ENCODE results near the gene DNAJB2.
"Not testable (repeated sequence)": the region's sequence is repeated elsewhere in the genome, so short reads cannot be mapped to it uniquely, and the experiment has no call there.

Gene DNAJB2

DNA sequence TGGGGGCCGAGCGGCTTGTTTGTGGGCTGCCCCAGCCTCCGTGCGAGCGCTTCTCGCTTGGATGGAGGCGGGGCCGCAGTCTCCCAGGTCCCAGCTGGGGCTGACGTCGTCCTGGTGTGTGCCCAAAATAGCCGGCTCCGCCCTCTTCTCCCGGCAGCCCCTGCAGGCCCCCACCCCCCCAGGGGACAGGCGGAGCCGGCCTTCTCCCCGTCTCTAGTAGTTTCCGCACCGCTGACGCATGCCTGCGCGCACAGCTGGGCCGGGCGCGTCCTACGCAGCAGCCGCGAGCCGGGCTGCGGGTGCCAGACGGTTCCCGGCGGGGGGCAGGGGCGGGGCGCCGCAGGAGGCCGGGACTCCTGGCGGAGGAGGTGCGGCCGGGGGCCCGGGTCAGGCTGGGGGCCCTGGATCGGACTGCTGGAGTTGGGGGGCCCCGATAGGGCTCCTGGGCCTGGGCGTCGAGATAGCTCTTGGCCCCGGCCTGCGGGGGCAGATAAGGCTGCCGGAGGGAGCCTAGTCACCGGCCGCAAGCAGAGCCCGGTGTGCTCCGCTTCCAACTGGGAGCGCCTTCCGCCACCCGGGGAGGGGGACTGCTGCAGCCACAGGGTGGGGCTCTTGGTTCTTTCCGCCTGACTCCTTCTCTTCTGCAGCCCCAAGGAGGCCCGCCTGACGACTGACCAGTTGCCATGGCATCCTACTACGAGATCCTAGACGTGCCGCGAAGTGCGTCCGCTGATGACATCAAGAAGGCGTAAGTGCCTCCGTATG, at the start of gene DNAJB2:
Gene DNAJB2, plus strand, starts transcription at position 216 of the 765 bp plus-strand sequence. Its CDS starts 468 bp downstream, at position 684.
- DNase-seq: peak; percentile 92

DNA sequence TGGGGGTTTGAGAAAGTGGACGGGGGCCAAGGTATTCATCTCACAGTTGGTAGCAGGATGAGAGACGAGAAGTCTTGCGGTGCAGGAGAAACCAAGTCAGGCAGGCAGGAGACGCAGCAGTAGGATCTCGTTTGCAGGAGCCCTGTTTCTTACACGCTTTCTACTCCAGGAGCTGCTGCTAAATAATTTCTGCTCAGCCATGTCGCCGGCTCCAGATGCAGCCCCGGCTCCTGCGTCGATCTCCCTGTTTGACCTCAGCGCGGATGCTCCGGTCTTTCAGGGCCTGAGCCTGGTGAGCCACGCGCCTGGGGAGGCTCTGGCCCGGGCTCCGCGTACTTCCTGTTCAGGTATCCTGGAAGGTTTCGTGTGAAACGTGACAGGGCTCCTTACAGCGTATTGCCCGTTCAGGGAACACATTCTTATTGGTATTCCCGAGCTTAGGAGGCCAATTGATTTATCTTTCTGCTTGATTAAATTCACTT, 49.1 kb upstream of the DNAJB2 start:
- no peak for DNase-seq

DNA sequence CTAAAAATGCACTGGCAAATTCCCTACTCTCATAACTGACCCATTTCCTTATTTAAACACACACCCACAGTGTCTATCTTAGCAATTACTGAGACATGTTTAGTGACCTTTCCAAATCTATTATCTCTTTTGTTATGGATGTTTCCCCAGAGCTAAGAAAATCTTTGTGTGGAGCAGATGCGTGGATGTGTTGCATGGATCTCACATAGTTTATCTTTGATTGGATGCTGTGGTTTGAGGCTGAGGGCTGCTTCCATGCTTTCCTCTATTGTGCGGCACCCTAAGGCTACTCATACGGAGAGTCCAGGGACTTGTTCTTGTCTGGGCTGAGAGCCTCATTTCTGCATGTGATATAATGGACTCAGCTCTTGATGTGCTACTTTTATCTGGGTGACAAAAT, 44.8 kb upstream of the DNAJB2 start:
- no peak for DNase-seq

DNA sequence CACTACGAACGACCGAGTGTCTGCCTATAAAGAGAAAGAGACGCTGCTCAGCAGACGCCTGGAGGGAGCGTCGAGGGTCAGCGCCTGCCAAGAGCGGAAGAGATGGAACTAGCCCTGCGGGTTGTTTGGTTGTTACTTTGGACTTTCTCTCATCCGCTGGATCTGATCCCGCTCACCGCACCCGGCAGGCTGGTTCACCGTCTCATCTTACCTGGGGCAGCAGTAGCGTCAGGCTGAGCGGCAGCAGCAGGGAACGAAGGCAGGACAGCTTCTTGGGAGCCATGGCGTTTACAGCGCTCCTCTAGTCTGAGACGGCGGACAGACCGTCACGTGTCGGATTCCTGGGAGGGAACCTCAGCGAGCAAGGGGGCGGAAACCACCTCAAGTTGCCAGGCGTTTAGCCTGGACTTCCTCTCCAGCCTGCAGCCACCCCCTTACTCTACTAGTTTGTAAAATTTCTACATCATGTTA, 35.8 kb upstream of the DNAJB2 start:
- DNase-seq: no peak

DNA sequence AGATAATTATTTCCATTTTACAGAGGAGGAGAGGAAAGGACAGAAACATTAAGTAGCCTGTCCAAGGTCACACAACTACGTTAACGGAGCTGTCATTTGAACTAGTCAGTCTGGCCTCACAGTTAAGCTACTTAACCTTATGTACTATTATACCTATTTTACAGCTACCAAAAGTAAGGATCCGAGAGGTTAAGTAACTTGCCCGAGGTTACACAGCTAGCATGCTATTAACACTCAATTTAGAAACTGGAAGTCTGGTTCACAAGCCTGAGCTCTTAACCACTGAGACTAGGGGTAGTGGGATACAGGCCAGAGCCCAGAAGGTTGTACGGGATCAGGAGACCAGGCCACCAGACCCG, 34.4 kb upstream of the DNAJB2 start:
- no peak for DNase-seq

DNA sequence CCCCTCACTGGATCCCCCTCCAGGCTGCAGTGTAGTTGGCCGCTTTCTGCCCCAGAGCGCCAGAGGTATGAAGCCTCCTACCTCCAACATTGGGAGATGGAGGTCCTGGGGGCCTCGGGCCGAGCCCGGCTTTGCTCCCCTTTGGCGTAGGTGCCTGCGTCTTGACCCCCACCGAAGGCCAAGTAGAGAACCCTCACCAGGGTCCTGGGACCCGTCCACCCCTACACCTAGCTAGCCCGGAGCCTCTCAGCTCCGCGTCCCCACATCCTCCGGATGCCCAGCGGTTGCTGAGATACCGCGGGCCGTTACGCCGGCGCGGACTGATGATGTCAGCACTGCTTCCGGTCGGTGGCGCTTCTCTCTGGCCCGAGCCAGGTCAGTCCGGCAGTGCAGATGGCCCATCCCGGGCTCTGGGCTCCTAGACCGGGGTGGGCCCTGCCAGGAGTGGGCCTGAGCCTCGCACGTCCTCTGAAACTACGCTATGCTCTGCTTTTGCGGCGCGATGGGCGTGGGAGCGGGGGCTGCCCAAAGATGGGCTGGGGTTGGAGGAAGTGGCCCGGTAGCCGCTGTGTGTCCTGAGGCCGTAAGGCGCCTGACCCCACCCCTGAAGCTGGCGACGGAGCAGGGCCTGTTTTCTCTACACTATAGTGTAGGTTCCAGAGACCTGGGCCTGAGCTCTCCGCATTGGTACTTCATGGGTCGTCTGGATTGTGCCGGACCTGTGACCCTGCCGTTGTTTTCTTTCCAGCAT, 33.8 kb upstream of the DNAJB2 start, which contains the start of the genes GLB1L and STK16:
Gene GLB1L, minus strand, starts transcription at position 297 of the 751 bp plus-strand sequence. CDS start 1,871 bp downstream, outside the sequence.
Gene STK16, plus strand, starts transcription at position 332 of the 751 bp plus-strand sequence. CDS start 521 bp downstream, outside the sequence.
- DNase-seq: peak; percentile 84

DNA sequence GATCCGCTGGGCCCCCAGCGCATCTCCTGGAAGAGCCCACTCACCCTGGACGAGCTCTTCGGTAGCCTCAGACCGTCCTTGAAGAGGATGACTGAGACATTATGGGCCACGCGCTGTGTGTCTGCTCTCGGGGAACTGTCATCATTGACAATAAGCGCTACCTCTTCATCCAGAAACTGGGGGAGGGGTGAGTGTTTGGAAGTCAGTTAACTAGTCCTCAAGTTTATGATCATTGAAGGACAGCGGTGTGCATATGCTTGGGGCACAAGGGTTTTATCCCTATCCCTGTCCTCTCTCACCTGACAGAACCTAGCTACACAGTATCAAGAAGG, 33.3 kb upstream of the DNAJB2 start:
- no peak for DNase-seq

DNA sequence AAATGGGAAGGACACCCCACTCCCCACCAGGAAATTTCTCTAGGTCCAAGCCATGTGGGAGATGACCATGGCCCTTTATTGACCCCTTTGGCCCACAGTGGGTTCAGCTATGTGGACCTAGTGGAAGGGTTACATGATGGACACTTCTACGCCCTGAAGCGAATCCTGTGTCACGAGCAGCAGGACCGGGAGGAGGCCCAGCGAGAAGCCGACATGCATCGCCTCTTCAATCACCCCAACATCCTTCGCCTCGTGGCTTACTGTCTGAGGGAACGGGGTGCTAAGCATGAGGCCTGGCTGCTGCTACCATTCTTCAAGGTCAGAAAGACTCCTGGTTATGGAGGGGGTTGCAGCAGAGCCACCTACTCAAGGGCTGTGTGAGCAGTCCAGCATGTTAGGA, 32.6 kb upstream of the DNAJB2 start:
- DNase-seq: no peak

DNA sequence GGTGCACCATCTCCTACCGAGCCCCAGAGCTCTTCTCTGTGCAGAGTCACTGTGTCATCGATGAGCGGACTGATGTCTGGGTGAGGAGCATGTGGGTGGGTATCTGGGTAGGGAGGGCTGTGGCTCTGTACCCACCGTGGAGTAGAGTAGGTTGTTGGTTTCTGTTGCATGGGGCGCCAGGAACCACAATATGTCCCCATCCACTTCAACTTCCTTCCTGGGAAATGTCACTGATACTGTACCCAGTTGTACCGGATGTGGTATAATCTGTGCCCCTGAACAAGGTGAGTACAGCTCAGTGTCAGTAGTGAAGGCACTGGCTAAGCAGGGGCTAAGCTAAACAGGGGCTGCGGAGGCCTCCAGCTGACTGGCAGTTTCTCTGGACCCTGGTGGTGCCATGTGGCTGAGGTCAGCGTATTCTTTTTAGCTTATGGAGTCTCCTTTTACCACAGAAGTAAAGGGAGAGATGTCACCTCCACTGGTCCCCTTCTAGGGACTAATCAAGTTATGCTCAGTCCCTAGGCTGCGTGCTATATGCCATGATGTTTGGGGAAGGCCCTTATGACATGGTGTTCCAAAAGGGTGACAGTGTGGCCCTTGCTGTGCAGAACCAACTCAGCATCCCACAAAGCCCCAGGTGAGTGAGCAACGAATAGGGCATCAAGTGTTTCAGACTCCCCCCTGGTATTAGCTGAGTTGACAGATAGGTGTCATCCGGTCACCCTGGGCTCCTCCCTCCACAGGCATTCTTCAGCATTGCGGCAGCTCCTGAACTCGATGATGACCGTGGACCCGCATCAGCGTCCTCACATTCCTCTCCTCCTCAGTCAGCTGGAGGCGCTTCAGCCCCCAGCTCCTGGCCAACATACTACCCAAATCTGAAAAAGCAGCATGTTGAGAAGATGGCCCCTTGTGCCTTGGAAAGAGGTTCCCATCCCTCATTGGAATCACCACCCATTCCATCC, 31.2 kb upstream of the DNAJB2 start:
- no peak for DNase-seq

DNA sequence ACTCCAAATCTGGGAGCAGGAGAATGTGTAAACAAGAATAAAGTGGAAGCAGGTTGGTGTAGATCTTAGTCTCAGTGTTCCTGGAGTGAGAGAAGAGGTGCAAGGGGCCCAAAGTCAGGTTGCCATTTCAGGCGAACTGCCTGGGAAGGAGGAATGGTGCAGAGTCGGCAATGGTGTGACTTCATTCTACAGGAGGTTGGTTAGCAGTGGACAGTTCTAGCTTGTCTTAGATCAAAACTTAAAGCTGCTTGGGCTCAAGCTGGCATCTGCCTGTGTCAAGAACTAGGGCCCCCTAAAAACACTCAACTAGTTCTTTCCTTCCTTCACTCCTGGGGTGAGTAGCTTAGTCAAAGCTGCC, 30.3 kb upstream of the DNAJB2 start:
- no peak for DNase-seq

DNA sequence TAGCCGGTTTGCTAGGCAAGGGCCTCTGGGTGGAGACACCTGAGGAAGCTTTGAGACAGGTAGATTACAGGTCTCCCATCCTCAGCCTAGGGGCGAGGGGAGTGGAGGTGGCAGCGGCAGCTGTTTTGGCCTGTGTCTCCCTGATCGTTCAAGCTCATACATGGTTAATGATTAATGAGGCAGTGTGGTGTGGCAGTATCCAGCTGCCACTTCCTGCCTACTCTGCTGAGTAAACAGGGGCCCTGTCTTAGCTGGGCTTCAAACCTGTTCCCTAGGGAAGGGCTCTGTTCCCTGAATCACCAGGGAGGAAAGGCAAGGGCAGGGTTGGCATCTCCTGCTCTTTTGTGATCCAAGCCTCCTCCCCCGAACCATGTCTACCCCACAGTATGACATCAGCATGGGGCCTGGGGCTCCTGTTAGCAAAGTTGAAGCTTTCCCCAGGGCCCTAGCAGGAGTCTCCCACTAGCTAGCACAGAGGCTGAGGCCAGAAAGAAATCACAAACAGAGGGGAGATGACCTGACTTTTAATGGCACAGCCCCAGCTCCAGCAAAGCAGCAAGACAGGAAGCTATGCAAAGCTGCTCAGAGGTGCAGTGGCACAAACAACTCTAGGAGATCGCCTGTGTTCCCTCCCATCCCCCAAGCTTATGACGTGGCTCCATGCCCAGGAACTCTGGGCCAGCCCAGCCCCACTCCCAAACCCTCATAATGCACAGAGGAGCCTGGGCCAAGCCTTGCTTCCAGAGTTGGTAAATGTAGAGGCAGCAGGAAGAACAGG, 29.8 kb upstream of the DNAJB2 start:
- no peak for DNase-seq

DNA sequence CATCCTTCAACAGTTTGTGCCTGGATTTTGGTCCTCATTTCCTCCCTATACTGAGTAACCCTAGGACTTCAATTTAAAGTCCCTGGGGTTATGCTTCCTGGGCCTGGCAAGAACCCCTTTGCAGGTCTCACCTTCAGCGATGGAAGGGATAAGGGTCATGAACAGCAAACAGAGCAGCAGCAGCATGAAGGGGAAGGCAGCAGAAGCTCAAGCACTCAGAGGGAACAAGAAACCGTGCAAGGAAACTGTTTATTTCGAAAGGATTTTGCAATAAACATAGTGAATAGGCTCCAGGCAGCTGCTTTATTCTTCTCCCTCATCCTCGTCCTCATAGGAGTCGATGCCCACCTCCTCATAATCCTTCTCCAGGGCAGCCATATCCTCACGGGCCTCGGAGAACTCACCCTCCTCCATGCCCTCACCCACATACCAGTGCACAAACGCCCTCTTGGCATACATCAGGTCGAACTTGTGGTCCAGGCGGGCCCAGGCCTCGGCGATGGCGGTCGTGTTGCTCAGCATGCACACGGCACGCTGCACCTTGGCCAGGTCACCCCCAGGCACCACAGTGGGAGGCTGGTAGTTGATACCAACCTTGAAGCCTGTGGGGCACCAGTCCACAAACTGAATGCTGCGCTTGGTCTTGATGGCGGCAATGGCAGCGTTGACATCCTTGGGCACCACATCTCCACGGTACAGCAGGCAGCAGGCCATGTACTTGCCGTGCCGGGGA, 29.0 kb upstream of the DNAJB2 start:
- DNase-seq: no peak

DNA sequence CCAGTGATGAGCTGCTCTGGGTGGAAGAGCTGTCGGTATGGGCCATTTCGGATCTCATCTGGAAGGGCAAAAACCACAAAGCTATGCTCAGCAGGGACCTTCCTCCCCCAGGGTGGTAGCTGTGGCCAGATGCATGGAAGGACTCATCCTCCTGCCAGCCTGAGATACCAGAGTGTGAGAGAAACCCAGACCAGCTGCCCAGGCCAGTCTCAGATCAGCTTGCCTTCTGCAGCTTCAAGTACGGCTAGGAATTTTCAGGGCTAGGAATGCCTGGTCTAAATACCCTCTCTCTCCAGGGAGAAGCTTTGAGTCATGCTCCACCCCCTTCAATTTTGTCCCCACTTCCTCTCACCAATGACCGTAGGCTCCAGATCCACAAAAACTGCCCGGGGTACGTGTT, 27.5 kb upstream of the DNAJB2 start:
- DNase-seq: no peak

DNA sequence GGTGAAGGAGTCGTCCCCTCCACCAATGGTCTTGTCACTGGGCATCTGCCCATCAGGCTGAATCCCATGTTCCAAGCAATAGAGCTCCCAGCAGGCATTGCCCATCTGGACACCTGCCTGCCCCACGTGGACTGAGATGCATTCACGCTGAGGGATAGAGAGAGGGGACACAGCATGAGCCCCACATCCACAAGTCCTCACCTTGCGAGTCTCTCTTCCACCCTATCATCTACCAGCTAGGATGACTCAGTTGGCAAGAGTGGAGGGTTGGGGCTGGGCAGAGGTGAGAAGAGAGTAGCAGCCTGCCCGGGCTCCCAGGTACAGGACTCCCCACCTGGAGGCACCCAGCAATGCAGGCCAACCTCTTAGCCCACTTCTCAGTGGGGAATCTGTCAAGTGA, 27.1 kb upstream of the DNAJB2 start:
- no peak for DNase-seq

DNA sequence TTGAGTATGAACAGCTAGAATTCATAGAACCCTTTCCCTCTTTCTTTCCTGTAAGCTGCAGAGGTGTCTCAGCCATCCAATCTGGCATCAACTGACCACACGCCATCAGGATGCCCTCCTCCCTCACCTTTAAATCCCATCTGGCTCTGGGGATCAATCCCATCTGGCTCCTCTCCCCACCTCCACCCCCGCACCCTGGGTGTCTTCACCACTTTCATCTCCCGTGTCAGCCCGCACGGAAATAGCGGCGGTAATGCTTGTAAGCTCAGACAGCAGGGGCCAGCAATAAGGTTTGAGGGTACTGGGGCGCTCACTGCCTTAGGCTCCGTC, 26.6 kb upstream of the DNAJB2 start:
- DNase-seq: no peak

DNA sequence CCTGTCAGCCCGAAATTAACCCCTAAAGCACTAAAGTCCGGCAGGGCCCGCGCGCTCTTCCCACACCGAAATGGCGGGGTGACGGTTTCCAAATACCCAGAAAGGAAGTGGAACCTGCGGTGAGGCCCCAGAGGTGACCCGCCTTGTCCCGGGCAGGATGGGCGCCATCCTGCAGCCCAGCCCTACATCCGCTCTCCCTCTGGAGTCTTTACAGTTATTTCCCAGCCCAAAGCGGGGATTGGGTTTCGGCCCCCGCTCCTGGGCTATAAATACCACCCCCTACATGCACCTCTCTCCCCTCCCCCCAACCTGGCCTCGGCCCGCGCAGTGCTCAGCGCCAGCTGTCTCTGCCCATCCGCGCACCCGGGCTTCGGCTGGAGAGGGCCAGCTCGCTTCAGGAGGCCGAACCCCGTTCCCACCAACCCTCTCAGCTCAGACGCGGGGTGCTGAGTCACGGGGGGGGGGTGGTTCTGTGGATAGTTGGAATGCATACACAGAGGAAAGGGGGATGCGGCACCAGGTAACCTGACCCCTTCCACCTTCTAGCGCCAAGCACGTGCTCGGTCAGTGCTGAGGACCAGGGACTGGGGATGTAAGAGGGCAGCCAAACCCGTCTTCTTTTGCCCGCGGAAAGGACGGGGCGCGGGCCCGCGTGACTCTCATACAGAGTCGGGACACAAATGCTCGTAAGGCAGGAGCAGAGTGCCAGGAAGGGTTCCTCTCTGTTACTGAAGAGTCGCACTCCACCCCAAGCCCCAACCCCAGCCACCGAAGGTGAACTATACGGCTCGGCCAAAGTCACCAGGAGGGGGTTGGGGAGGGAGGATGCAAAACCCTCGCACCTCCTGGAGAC, 26.0 kb upstream of the DNAJB2 start, which contains the start of gene TUBA4B:
Gene TUBA4B, plus strand, starts transcription at position 344 of the 853 bp plus-strand sequence. Its CDS starts 165 bp downstream, at position 509.
- DNase-seq: no peak

DNA sequence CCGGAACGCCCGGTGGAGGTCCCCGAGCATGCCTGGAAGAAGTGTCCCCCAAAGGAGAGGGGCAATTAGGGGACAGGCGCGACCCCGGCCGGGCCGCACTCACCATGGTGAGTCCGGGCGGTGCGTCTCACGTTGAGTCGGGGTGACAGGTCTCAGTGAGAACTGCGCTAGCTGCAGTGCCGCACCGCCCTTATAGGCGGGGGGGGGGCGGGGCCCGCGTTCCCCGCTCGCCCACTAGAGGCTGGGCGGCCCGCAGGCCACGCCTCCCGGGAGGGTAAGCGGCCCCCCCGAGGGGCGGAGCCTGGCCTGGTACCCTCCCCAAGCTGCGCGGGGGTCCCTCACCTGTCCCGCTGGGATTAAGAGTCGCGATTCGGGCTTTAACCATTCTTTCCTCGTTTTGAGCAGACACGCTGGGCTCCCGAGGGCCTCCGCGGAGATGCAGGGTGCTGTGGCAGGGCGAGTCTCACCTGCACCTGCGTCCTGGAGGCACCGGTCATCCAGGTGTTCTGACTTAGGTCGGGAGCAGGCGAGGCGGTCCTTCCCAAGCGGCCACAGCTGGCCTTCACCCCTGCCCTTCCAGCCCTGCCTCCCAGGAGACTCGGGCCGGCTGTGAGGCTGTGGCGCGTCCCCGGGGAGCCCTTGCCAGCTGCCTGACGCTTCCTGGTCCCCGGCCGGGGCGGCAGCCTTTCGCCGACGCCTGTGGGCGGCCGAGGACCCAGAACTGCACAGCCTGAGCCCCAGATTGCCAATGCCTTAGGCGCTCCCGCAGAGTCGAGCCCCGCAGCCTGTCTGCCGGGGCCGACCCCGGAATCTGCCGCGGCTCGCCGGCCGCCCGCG, 25.2 kb upstream of the DNAJB2 start, which contains the start of gene TUBA4A:
Gene TUBA4A, minus strand, starts transcription at position 166 of the 837 bp plus-strand sequence. Its CDS starts 60 bp downstream, at position 106.
- peak; percentile 46 for DNase-seq

DNA sequence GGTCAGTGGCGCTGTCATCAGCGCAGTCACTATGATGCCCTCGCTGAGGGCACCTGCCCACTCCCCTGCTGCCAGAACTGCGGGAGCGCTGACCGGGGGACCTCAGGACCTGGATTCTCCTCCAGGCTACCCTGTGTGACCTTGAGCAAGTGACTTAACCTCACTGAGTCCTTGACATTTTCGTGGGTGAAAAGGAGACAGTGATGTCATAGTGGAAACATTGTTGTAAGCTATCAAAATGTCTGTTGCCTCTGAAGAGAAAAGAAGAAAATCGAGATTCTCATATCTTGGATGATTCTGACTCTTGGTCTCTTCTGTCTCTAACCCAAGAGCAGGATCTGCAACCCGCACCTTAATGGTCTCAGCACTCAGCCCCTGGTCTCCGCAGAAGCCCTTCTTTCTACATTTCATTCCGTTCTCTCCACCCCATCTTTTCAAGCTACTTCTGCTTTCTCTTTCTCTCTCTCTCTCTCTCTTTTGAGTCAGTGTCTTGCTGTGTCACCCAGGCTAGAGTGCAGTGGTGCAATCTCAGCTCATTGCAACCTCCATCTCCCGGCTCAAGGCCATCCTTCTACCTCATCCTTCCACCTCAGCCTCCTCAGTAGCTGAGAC, 24.5 kb upstream of the DNAJB2 start:
- peak; percentile 19 for DNase-seq

DNA sequence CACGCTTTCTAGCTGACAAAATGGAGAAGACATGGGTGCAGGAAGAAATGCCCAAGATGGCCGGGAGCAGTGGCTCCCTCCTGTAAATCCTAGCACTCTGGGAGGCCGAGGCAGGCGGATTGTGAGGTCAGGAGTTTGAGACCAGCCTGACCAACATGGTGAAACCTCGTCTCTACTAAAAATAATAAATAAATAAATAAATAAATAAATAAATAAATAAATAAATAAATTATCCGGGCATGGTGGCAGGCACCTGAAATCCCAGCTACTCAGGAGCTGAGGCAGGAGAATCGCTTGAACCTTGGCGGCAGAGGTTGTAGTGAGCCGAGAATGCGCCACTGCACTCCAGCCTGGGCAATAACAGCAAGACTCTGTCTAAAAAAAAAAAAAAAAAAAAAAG, 20.2 kb upstream of the DNAJB2 start:
- not testable (repeated sequence) for DNase-seq

All from KG1 (cell line).